SK-N-SH (cell line): ENCODE measurements around the gene RPS6KA1.

Experiments used
- CTCF ChIP-seq: fragments of 200-600 bp; sonication (generic); IDR thresholded peaks from 2 replicates; pipeline ENCODE4 v1.6.1; 2017; ENCODE audit warnings: antibody characterized with exemption, mild to moderate bottlenecking, moderate library complexity
- EP300 ChIP-seq, 2 experiments: IDR thresholded peaks; 2 replicates each; pipeline versions ENCODE4 v1.4.0 to v1.6.1; 2012; ENCODE audit warnings: borderline replicate concordance in 1 of 2, low read depth in 1 of 2, low read length in 1 of 2
- EZH2phosphoT487 ChIP-seq: fragments of 200-600 bp; sonication (generic); IDR thresholded peaks from 2 replicates; pipeline ENCODE4 v1.6.1; 2017; ENCODE audit warnings: low read depth, mixed run types, mild to moderate bottlenecking, antibody characterized with exemption, moderate library complexity, borderline replicate concordance
- GATA2 ChIP-seq: sonication (generic); formaldehyde crosslinking; IDR thresholded peaks from 2 replicates; pipeline ENCODE4 v1.5.0; 2020; ENCODE audit warnings: mild to moderate bottlenecking, missing genetic modification reagents
- MAX ChIP-seq: IDR thresholded peaks from 2 replicates; pipeline ENCODE4 v1.4.0; 2012; ENCODE audit warnings: low read depth
- MEF2A ChIP-seq: IDR thresholded peaks from 2 replicates; pipeline ENCODE4 v1.4.0; 2012; ENCODE audit warnings: low read depth, borderline replicate concordance
- POLR2AphosphoS5 ChIP-seq: IDR thresholded peaks from 2 replicates; pipeline ENCODE4 v1.6.1; 2012; ENCODE audit warnings: low read depth, low read length
- RFX5 ChIP-seq: IDR thresholded peaks from 2 replicates; pipeline ENCODE4 v1.6.1; 2012; ENCODE audit warnings: mild to moderate bottlenecking, improper control_type of control experiment, low read length
- YY1 ChIP-seq: IDR thresholded peaks from 2 replicates; pipeline ENCODE4 v1.4.0; 2012; ENCODE audit warnings: low read depth, mild to moderate bottlenecking
- ZBTB33 ChIP-seq: IDR thresholded peaks from 2 replicates; pipeline ENCODE4 v1.4.0; 2012; ENCODE audit warnings: low read depth, borderline replicate concordance

GRCh38 chr1:26482921-26483320 is 46.6 kb upstream of the RPS6KA1 start:
- no peak for TF ChIP-seq CTCF
- TF ChIP-seq GATA2 (CRISPR knock-in tag), result no peak
- no peak for TF ChIP-seq ZBTB33
- no peak for TF ChIP-seq POLR2AphosphoS5
- TF ChIP-seq MAX, result no peak
- no peak for TF ChIP-seq RFX5
- TF ChIP-seq YY1, result no peak
- TF ChIP-seq EP300 (IDR thresholded peaks at IDR 0.05; ENCODE audit: borderline replicate concordance in 1 of 2, low read depth in 1 of 2, low read length in 1 of 2), result no peak
- TF ChIP-seq EZH2phosphoT487, result no peak
- TF ChIP-seq MEF2A, result no peak
